GM12892 (cell line): ENCODE results near the gene USP37.

Source experiments
- DNase-seq: peaks from one replicate; pipeline ENCODE4 v3.0.0; 2011; ENCODE audit not compliant: insufficient read length
- FAIRE-seq: peaks from 2 replicates; lab custom pipeline; 2011; peaks lifted over from hg19 to GRCh38; lab: Jason Lieb, UNC
- POLR2A ChIP-seq: IDR thresholded peaks from 2 replicates; pipeline ENCODE4 v1.6.1; 2011; ENCODE audit warnings: low read depth, low read length, control low read depth
- POLR2AphosphoS5 ChIP-seq: IDR thresholded peaks from 2 replicates; pipeline ENCODE4 v1.6.1; 2011; ENCODE audit warnings: low read depth, low read length, control low read depth
- TAF1 ChIP-seq: IDR thresholded peaks from 2 replicates; pipeline ENCODE4 v1.6.1; 2011; ENCODE audit warnings: low read depth, mild to moderate bottlenecking, control low read depth, low read length, borderline replicate concordance

Gene USP37

DNA sequence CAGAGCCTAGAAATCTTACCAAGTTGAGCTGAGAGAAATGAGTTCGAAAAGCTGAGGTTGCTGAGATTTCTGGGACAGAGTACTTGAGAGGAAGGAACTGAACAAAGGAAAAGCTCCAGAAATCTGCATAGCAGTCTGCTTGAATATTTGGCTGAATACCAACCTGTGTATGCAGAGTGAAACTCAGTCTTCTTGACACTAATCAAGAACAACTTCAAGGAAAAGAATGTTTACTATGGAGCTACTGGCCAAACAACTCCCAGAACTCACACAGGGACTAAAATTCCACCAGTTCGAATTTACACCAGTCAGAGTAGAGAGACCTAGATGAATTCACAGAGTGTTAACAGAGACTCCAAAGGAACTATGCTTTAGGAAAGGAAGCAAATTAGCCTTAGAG is 66.5 kb downstream of the USP37 start:
- FAIRE-seq: no peak
- DNase-seq: no peak
- TF ChIP-seq POLR2A: no peak
- no peak for TF ChIP-seq POLR2AphosphoS5
- TF ChIP-seq TAF1: no peak

DNA sequence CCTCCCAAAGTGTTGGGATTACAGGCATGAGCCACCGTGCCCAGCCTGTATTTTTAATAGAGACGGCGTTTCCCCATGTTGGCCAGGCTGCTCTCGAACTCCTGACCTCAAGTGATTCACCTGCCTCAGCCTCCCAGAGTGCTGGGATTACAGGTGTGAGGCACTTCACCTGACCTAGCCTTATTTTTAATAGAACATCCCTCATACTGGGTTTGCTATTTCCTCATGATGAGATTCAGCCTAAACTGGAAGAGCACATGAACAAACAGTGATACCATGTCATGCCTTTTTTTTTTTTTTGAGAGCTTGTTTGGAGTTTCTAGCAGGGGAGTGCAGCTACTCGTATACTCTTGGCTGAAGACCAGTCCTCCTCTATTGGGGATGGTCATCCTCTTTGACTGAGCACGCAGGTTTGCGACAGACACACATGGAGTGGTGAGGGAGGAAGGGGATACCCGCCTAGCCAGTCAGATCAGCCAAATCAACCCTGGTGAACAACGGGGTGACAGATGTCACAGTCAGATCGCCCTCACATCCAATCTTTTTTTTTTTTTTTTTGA is 67.6 kb downstream of the USP37 start:
- DNase-seq: no peak
- TF ChIP-seq TAF1 (no peak), POLR2AphosphoS5 (no peak), POLR2A (no peak)
- no peak for FAIRE-seq

DNA sequence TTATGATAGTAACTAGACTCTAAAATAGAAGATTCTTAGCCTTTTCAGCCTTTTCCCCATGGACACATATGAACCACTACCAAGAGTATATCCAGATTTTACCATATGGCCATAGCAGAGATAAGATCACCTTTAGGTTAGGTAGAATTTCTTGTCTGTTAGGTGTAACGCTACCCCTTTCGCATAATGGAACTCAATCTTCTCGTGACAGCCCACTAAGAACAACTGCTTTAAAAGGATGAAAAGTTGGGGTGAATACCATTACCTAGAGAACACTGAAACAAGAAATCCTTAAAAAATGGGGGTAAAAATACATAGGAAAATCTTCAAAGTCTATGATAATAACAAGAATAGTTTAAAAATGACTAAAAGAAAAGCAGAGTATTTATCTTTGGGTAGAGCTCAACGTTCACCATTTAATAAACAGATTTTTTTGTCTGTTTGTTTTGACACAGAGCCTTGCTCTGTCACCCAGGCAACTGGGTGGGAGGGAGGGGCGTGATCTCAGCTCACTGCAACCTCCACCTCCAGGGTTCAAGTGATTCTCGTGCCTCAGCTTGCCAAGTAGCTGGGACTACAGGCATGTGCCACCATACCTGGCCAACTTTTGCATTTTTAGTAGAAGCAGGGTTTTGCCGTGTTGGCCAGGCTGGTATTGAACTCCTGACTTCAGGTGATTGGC is 82.0 kb downstream of the USP37 start:
- no peak for TF ChIP-seq TAF1
- no peak for TF ChIP-seq POLR2A
- no peak for TF ChIP-seq POLR2AphosphoS5
- no peak for FAIRE-seq

DNA sequence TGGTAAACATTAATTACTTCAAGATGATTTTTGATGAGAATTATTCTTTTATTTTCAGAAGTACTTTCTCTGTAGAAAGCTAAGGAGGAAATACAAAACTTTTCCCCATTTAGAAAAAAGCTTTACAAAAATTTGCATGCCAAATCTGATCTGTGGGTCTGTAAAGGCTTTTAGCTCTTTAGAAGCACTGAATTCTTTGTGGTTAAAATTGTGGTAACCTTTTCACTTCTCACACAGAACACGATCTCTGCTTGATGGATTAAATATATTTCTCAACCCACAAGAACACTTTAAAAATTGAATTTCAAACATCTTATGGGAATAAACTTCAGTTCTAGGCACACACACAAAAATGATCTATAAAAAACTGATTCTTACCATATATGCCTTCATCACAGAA is 85.5 kb downstream of the USP37 start:
- no peak for TF ChIP-seq POLR2A
- TF ChIP-seq POLR2AphosphoS5: no peak
- TF ChIP-seq TAF1: no peak

More for the DNA sequence above, 82.0 kb downstream of the USP37 start:
- no peak for DNase-seq

DNA sequence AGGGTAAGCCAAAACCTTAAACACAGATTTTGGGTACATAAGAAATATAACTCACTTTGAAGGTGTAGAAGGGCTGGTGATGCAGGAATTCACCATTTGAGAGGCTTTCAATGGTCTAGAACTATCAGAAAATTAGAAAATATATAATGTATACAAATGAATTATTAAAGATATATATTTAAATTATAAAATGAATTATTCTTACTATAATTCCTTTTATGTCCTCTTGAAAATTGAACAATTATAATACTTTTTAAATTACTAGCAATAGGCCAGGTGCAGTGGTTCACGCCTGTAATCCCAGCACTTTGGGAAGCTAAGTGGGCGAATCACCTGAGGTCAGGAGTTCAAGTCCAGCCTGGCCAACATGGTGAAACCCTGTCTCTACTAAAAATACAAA is 88.6 kb downstream of the USP37 start:
- TF ChIP-seq POLR2AphosphoS5 (no peak), TAF1 (no peak), POLR2A (no peak)
- no peak for FAIRE-seq

More for the DNA sequence above, 85.5 kb downstream of the USP37 start:
- FAIRE-seq: peak; percentile 84
- DNase-seq: no peak

DNA sequence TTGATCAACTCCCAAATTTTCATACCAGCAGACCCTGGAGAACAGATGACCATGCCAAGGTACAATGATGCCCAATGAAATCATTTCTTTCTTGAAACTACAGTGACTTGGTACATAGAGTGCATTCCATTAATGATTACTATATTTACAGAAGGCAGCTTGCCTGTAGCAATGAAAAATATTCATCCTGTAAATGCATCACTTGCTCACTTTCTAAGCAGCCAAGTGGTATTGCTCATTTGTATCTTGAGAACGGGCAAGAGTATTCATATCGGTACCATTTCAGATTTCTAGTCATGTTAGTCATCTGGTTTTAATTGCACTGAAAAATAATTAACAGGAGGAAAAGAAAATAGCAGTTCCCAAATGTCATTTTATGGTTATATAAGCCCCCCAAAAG is 89.6 kb downstream of the USP37 start:
- FAIRE-seq (no peak), DNase-seq (no peak)
- no peak for TF ChIP-seq TAF1
- no peak for TF ChIP-seq POLR2A
- TF ChIP-seq POLR2AphosphoS5: no peak

More for the DNA sequence above, 88.6 kb downstream of the USP37 start:
- no peak for DNase-seq

DNA sequence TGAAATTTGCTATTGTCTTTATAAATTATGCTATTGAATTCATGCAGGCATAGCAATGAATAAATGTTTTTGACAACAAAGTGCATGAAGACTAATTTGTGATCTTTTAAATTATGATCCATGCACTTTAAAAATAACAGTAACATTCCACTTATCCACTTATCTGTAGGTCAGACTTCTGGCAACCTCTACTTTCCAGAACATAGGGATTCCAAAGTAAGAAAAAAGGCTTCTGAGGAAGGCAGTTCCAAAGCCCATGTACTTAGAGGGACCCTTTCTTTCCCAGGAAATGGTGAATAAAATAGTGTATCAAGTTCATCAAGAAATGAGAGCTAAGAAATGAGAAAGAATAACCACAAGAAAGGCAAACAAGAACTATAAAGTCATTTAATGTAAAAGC is 90.9 kb downstream of the USP37 start:
- no peak for TF ChIP-seq TAF1
- TF ChIP-seq POLR2AphosphoS5: no peak
- TF ChIP-seq POLR2A: no peak
- FAIRE-seq (no peak), DNase-seq (no peak)

DNA sequence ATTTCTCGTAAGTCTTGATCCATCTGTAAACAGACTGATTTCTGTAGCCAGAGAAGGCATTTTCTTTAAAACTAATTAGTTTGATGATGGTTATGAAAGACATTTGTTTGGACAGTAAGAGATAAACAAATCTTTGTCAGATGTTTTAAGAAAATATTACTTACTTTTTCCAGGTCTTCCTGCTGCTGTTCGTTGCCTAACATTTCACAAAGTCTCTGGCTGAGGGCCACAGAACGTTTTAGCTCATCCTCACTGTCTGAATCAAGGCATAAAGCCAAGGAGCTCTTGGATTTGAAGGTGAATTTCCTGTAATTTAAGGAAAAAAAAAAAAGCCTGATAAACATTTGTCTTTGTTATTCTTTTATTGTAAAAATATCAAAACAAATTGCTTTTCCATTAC is 91.5 kb downstream of the USP37 start:
- DNase-seq: no peak
- TF ChIP-seq POLR2AphosphoS5 (no peak), TAF1 (no peak), POLR2A (no peak)
- peak; percentile 24 for FAIRE-seq

DNA sequence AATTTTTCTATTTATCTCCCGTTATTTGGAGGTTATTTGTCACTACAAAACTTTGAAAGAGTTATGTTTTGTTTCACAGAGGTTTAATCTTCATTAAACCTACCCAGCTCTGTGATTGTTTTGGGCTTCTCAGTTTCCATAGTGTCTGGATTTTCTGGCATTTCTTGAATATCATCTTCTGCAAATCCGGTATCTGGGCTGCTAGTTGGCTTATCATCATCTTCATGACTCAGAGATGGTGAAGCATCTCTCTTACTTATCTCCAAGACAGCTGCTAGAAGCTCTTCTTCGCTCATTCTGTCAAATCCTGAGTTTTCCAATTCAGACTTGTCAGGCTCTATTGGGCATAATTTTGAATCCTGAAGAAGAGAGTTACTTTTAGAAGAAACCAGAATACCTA is 93.6 kb downstream of the USP37 start:
- no peak for DNase-seq
- peak; percentile 70 for FAIRE-seq

DNA sequence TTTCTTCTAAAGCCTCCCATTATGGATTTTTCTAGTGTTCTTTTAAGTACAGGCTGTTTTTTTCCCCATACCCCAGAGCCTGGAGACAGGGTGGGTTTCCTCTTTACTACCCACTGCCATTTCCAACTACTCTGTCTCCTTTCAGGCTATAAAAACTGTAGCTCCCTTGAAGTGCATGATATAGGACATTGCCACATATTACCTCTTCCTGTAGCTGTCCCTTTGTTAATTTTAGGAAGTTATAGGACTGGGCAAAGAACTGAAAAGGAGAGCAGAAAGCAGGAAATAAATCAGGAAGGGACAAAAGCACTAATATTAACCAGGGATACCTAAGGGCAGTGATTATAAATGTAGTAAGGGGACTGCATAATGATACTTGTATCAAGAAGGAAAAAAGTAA is 95.2 kb downstream of the USP37 start:
- DNase-seq (no peak), FAIRE-seq (no peak)
- TF ChIP-seq POLR2AphosphoS5: no peak
- TF ChIP-seq POLR2A: no peak

More for the DNA sequence above, 93.6 kb downstream of the USP37 start:
- no peak for TF ChIP-seq POLR2A
- no peak for TF ChIP-seq TAF1
- TF ChIP-seq POLR2AphosphoS5: no peak

DNA sequence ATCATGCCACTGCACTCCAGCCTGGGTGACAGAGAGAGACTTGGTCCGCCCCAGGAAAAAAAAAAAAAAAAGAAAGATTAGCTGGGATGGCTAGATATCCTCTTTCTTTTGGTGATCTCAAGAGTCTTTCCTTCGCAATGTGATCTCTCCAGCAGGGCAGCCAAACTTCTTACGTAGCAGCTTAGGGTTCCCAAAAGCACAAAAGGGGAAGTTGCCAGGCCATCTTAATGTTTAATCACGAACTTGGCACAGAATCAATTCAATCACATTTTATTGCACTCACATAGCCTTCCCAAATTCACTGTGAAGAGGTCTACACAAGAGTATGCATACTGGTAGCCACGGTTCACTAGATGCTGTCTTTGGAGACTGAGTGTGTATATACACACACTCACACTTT is 96.2 kb downstream of the USP37 start:
- FAIRE-seq (no peak), DNase-seq (no peak)
- TF ChIP-seq POLR2AphosphoS5 (no peak), TAF1 (no peak), POLR2A (no peak)

DNA sequence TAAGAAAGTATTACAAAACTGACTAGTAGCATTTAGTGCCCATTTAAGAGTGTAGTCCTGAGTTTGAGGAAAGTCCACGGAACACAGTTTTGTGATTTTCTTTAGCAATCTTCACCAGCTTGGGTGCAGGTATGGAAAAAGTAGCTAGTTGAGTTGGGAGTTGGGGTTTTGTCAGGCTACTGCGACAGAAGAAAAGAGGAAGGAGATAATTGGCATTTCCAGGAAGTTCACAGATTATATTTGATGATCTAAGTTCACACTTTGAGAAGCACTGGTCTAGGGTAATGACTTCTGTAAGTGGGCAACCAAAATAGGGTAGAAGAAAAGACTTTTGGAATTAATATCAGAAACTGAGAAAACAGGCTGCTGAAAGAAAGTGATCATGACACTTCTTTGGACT is 97.1 kb downstream of the USP37 start:
- no peak for FAIRE-seq
- no peak for DNase-seq
- TF ChIP-seq TAF1 (no peak), POLR2A (no peak), POLR2AphosphoS5 (no peak)

DNA sequence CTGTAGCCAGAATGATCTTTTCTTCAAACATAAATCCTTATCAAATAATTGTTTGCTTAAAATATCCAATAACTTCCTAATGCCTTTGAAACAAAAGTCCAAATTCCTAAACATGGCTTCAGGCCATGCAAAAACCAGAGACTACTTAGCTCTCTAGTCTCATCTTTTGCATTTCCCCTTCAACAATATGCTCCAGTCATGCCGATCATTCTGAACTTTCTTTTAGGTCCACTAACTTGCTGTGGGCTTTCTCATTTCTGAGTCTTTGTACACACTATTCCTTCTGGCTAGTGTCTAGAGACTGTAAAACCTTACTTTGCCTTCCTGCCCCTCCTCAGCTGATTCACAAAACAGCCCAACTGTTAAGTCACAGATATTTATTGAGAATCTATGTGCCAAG is 97.7 kb downstream of the USP37 start:
- FAIRE-seq (no peak), DNase-seq (no peak)
- TF ChIP-seq POLR2AphosphoS5 (no peak), TAF1 (no peak), POLR2A (no peak)
